ENCODE data around the gene TINAGL1. TPM values are rescaled to one million over a fixed set of nuclear protein-coding genes. Genes with fewer than 3 reads are reported as not detected.

TINAGL1 gene
- total RNA-seq, 1 experiment from 2014 or later, result 2.5 TPM

DNA sequence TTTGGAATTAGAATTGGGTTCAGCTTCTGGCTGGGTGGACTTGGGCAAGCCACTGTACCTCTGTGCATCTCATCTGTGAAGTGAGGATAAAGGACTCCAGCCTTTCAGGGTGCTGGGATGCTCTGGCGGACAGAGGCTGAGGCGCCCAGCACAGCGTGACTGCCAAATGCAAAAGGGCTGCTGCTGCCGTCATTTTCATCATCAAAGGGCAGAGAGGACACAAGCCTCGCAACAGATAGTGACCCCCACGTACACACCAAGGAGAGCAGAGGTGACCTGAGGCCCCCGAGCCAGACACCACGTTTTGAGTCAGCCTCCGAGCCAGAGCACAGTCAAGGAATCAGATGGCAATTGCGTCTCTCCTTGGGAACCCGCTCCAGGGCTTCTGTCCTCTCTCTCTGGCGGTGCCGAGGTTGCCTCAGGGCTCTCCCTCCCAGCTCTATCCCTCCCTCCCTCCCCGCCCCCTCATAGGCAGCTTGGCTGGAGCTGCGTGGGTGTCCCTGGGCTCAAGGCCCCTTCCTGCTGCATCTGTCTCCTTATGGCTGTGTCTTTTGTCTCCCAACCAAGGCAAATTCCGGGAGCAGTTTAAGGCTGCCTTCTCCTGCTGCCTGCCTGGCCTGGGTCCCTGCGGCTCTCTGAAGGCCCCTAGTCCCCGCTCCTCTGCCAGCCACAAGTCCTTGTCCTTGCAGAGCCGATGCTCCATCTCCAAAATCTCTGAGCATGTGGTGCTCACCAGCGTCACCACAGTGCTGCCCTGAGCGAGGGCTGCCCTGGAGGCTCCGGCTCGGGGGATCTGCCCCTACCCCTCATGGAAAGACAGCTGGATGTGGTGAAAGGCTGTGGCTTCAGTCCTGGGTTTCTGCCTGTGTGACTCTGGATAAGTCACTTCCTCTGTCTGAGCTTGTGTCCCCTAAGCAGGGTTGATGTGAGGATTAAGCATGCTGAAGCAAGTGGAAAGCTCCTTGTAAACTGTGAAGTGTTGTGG is 50.2 kb downstream of the TINAGL1 start:
- H2BK5ac ChIP-seq (ENCODE audit: insufficient read length, low read length), result no peak overlapping the region
- H2AK5ac ChIP-seq (ENCODE audit: insufficient read length, low read length), result no peak overlapping the region
- H3K27ac ChIP-seq (ENCODE audit: insufficient read length, low read depth, low read length), result no peak overlapping the region
- H3K23ac ChIP-seq (ENCODE audit: insufficient read length, low read depth, low read length), result no peak overlapping the region
- DNase-seq, result peak; percentile 43
- H3K18ac ChIP-seq (ENCODE audit: insufficient read length, low read depth, low read length), result no peak overlapping the region
- H2BK120ac ChIP-seq (ENCODE audit: low read depth, low read length, poor library complexity, severe bottlenecking), result no peak overlapping the region
- H3K27ac Mint-ChIP-seq, result peak overlapping the region; percentile 33 to 63 (median 39); a peak in 4 of 7 replicates
- H3K27me3 Mint-ChIP-seq (ENCODE audit: low read depth), result no peaks in the 10 kb centered on the region
- H3K4me3 Mint-ChIP-seq, result no peak overlapping the region; a peak in 1 of 5 replicates
- H3K56ac ChIP-seq (ENCODE audit: insufficient read length, low read depth, low read length), result no peak overlapping the region
- no peak overlapping the region for H3K4ac ChIP-seq (ENCODE audit: low read depth, low read length)
- H3K23me2 ChIP-seq (ENCODE audit: insufficient read length, low read depth, low read length, poor library complexity, severe bottlenecking), result no peaks in the 10 kb centered on the region
- no peaks in the 10 kb centered on the region for H3K9me3 Mint-ChIP-seq
- H4K5ac ChIP-seq (ENCODE audit: insufficient read length, low read depth, low read length), result no peak overlapping the region
- H3K4me1 Mint-ChIP-seq, result peaks cover 7 to 16% of the 10 kb centered on the region in 2 experiments
- H3T11ph ChIP-seq (ENCODE audit: low read length), result no peak overlapping the region
- no peaks in the 10 kb centered on the region for H3K27me3 ChIP-seq (ENCODE audit: insufficient read depth, low read length)
- no peak overlapping the region for H3K9ac ChIP-seq (ENCODE audit: extremely low read depth, insufficient read length, low read length)
- H2BK15ac ChIP-seq (ENCODE audit: low read depth, low read length), result no peak overlapping the region
- no peak overlapping the region for H3K14ac ChIP-seq (ENCODE audit: insufficient read depth, low read length)
- no peaks in the 10 kb centered on the region for H3K79me2 ChIP-seq (ENCODE audit: insufficient read depth, low read length)
- WGBS (ENCODE audit: extremely low coverage, insufficient read length, low lambda C conversion rate), result no CpG with 5 or more reads among the region's 23 CpGs
- peaks cover 5 to 27% (median 14%) of the 10 kb centered on the region in 3 experiments; a peak in 6 of 7 replicates for H3K36me3 Mint-ChIP-seq (ENCODE audit: insufficient read depth in 1 of 3, low read depth in 3 of 3)
- TF ChIP-seq, protein P1, sequence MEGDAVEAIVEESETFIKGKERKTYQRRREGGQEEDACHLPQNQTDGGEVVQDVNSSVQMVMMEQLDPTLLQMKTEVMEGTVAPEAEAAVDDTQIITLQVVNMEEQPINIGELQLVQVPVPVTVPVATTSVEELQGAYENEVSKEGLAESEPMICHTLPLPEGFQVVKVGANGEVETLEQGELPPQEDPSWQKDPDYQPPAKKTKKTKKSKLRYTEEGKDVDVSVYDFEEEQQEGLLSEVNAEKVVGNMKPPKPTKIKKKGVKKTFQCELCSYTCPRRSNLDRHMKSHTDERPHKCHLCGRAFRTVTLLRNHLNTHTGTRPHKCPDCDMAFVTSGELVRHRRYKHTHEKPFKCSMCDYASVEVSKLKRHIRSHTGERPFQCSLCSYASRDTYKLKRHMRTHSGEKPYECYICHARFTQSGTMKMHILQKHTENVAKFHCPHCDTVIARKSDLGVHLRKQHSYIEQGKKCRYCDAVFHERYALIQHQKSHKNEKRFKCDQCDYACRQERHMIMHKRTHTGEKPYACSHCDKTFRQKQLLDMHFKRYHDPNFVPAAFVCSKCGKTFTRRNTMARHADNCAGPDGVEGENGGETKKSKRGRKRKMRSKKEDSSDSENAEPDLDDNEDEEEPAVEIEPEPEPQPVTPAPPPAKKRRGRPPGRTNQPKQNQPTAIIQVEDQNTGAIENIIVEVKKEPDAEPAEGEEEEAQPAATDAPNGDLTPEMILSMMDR (conservative IDR thresholded peaks at IDR 0.05), result no peak
- H2BK12ac ChIP-seq (ENCODE audit: insufficient read length, low read depth, low read length), result no peak overlapping the region
- no peaks in the 10 kb centered on the region for H3K4me1 ChIP-seq (ENCODE audit: insufficient read depth, low read length)
- H4K8ac ChIP-seq (replicated peaks; ENCODE audit: insufficient read length, low read depth, low read length), result no peak overlapping the region
- no peak overlapping the region for H3K4me2 ChIP-seq (ENCODE audit: insufficient read depth, insufficient read length, low read length)
- no peaks in the 10 kb centered on the region for H3K79me1 ChIP-seq (ENCODE audit: insufficient read depth, low read depth, low read length, poor library complexity, severe bottlenecking)
- H2AFZ ChIP-seq (ENCODE audit: low read length), result no peak overlapping the region
- no peaks in the 10 kb centered on the region for H4K20me1 ChIP-seq (ENCODE audit: control insufficient read depth, insufficient read depth, insufficient read length)
- no peak overlapping the region for H2BK20ac ChIP-seq (ENCODE audit: low read depth, low read length, poor library complexity, severe bottlenecking)
- H4K91ac ChIP-seq (ENCODE audit: insufficient read length, low read depth, low read length), result no peak overlapping the region
- H3K9me3 ChIP-seq (ENCODE audit: control insufficient read depth, low read depth, low read length), result no peaks in the 10 kb centered on the region

Measured in H9 (cell line).